ENCODE measurements around the gene DMD. TPM values are rescaled to one million over a fixed set of nuclear protein-coding genes. Genes with fewer than 3 reads are reported as not detected.

The DMD gene
- total and polyA plus RNA-seq, 2 of the 8 experiments (the other 6 are each of a cell fraction or from before 2014, with no cell fraction given): 4.8 to 7.4 TPM

DNA sequence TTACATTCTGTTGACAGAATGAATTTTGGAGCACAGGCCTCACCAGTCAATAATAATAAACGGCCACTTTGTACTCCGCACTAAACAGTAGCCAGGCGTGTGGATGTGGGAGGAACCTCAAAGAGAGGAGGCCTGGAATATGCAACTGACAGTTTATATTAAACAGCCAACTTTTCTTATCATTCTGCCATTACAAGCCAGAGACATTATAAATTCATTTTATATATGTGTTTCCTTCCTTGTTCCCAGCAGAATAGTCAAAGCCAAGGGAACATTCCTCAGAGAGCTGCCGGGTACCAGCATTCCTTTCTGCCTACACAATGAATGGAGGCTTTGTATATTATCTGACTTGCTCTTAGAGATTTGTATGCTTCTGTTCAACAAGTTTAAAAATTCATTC lies 1703.0 kb downstream of the DMD start:
- H3K79me1 ChIP-seq (ENCODE audit: low read depth, low read length): no peaks in the 10 kb centered on the region
- DNase-seq (ENCODE audit: low read depth in 1 of 2, low spot score in 2 of 2) (no peak), FAIRE-seq (no peak)
- no peak overlapping the region for H4K91ac ChIP-seq (replicated peaks; ENCODE audit: insufficient read length, low read length)
- H3K4me2 ChIP-seq (ENCODE audit: insufficient read depth in 1 of 2, low read depth in 2 of 2, low read length in 2 of 2): no peak overlapping the region
- H2AFZ ChIP-seq (ENCODE audit: low read length): no peak overlapping the region
- no peak overlapping the region for H4K8ac ChIP-seq (ENCODE audit: extremely low read depth, insufficient read depth, low read length)
- no peaks in the 10 kb centered on the region for H3K23me2 ChIP-seq (ENCODE audit: low read depth, low read length)
- H3K27me3 ChIP-seq (replicated peaks in 1 of 4; ENCODE audit: control insufficient read depth in 3 of 4, extremely low read depth in 1 of 4, insufficient read depth in 3 of 4, low read length in 3 of 4): no peaks in the 10 kb centered on the region
- TF ChIP-seq TAF7 (optimal IDR thresholded peaks at IDR 0.05; ENCODE audit: borderline replicate concordance, low read depth, low read length) (no peak), RBBP5 (IDR thresholded peaks at IDR 0.05; ENCODE audit: borderline replicate concordance, low read depth, low read length) (no peak), EGR1 (IDR thresholded peaks at IDR 0.05; ENCODE audit: borderline replicate concordance, low read depth, low read length) (no peak), RAD21 (IDR thresholded peaks at IDR 0.05 in 1 of 2, conservative IDR thresholded peaks at IDR 0.05 in 1 of 2; ENCODE audit: low read depth in 2 of 2, low read length in 2 of 2) (no peak)
- TF ChIP-seq, protein P1, sequence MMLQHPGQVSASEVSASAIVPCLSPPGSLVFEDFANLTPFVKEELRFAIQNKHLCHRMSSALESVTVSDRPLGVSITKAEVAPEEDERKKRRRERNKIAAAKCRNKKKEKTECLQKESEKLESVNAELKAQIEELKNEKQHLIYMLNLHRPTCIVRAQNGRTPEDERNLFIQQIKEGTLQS (IDR thresholded peaks at IDR 0.05; ENCODE audit: insufficient read depth, low read depth, low read length): no peak
- H3K79me2 ChIP-seq (ENCODE audit: control insufficient read depth in 1 of 2, insufficient read depth in 2 of 2, low read length in 2 of 2): no peaks in the 10 kb centered on the region
- H2BK20ac ChIP-seq (ENCODE audit: low read length): no peak overlapping the region
- H3K9ac ChIP-seq (replicated peaks in 1 of 4; ENCODE audit: extremely low read depth in 1 of 4, low read depth in 3 of 4, low read length in 3 of 4): no peak overlapping the region
- H3K56ac ChIP-seq (replicated peaks; ENCODE audit: insufficient read length, low read depth, low read length): no peak overlapping the region
- no peak overlapping the region for H4K5ac ChIP-seq (ENCODE audit: insufficient read length, low read depth, low read length)
- no peak overlapping the region for H3K14ac ChIP-seq (ENCODE audit: insufficient read length)
- H3K4me1 ChIP-seq (replicated peaks in 1 of 4; ENCODE audit: control insufficient read depth in 3 of 4, insufficient read depth in 4 of 4, low read length in 3 of 4): no peaks in the 10 kb centered on the region
- no peak overlapping the region for H2BK15ac ChIP-seq (ENCODE audit: low read length)
- ChIA-PET CTCF (ENCODE audit: partially characterized antibody) (no interaction called here), POLR2A (ENCODE audit: partially characterized antibody) (no interaction called here)
- no peak overlapping the region for H2BK5ac ChIP-seq (ENCODE audit: low read depth, low read length)
- H2AK5ac ChIP-seq (ENCODE audit: low read depth, low read length): no peak overlapping the region
- no peak overlapping the region for H3K4me3 ChIP-seq (ENCODE audit: extremely low read depth in 1 of 4, insufficient read depth in 2 of 4, low read depth in 3 of 4, low read length in 4 of 4)
- H3K23ac ChIP-seq (ENCODE audit: insufficient read length): no peak overlapping the region
- WGBS, 2 experiments (ENCODE audit: extremely low coverage in 1 of 2, insufficient coverage in 1 of 2, insufficient read length in 1 of 2, insufficient replicate concordance in 2 of 2, low coverage in 1 of 2, low lambda C conversion rate in 2 of 2, missing lambda C conversion rate in 1 of 2): 89% methylated on average over 4 of the region's 4 CpGs; no CpG with 5 or more reads in 1 of the 2 experiments
- no peak overlapping the region for H3K4ac ChIP-seq (replicated peaks; ENCODE audit: insufficient read length, low read depth, low read length)
- H2BK12ac ChIP-seq (ENCODE audit: low read depth, low read length): no peak overlapping the region
- no peak overlapping the region for H3K27ac ChIP-seq (ENCODE audit: low read depth, low read length)
- no peaks in the 10 kb centered on the region for H3K9me3 ChIP-seq (ENCODE audit: insufficient read depth in 2 of 2, low read depth in 1 of 2, low read length in 1 of 2)
- H4K20me1 ChIP-seq (replicated peaks in 1 of 2; ENCODE audit: control insufficient read depth in 1 of 2, insufficient read depth in 2 of 2, low read length in 2 of 2): no peaks in the 10 kb centered on the region
- no peak overlapping the region for H3K18ac ChIP-seq (ENCODE audit: extremely low read depth, low read length)
- no peaks in the 10 kb centered on the region for H3K36me3 ChIP-seq (ENCODE audit: control insufficient read depth in 2 of 4, insufficient read depth in 4 of 4, low read length in 3 of 4)
- no peak overlapping the region for H2BK120ac ChIP-seq (replicated peaks; ENCODE audit: low read depth, low read length)

Data from H1 (cell line).